Kidney (tissue), 14 donors: ENCODE results near the gene CCDC30. TPM values are rescaled to one million over a fixed set of nuclear protein-coding genes. Genes with fewer than 3 reads are reported as not detected.

Experiments used
- DNase-seq, 5 donors: peaks; one replicate each; pipeline ENCODE4 v3.0.0-alpha.2; 2013 to 2020
- FAIRE-seq: peaks from 2 replicates; lab custom pipeline; 2012; peaks lifted over from hg19 to GRCh38; lab: Jason Lieb, UNC
- H3K27ac ChIP-seq, 2 donors: one replicate each; pipeline ENCODE4 v1.7.0; 2013; ENCODE audit warnings: low read depth in 2 of 2, low read length in 2 of 2, inconsistent platforms in 1 of 2
- H3K27me3 ChIP-seq: one replicate; pipeline ENCODE4 v1.7.1; 2013; ENCODE audit warnings: low read length, inconsistent platforms; ENCODE audit not compliant: control insufficient read depth, insufficient read depth
- H3K36me3 ChIP-seq, 3 donors: one replicate each; pipeline versions ENCODE4 v1.7.0 to v1.7.1; 2013; ENCODE audit warnings: low read length in 3 of 3, control low read depth in 1 of 3, inconsistent platforms in 1 of 3; ENCODE audit not compliant: insufficient read depth in 3 of 3, control insufficient read depth in 2 of 3
- H3K4me1 ChIP-seq, 3 donors: one replicate each; pipeline versions ENCODE4 v1.7.0 to v1.7.1; 2013; ENCODE audit warnings: low read length in 3 of 3, inconsistent platforms in 1 of 3, low read depth in 1 of 3; ENCODE audit not compliant: control insufficient read depth in 2 of 3, insufficient read depth in 2 of 3
- H3K4me3 ChIP-seq, 3 donors: one replicate each; pipeline versions ENCODE4 v1.7.0 to v1.8.1; 2013; ENCODE audit warnings: low read length in 3 of 3, control low read depth in 1 of 3, inconsistent platforms in 1 of 3
- H3K9ac ChIP-seq, 3 donors: one replicate each; pipeline versions ENCODE4 v1.7.0 to v1.7.1; 2013; ENCODE audit warnings: low read length in 3 of 3, control low read depth in 1 of 3, inconsistent platforms in 1 of 3
- H3K9me3 ChIP-seq, 3 donors: one replicate each; pipeline versions ENCODE4 v1.7.0 to v1.7.1; 2013; ENCODE audit warnings: low read length in 3 of 3, control low read depth in 1 of 3, inconsistent platforms in 1 of 3; ENCODE audit not compliant: control insufficient read depth in 2 of 3, insufficient read depth in 1 of 3
- intact Hi-C: fragments of 100-400 bp; cut with DNase I; formaldehyde crosslinking; loops from one replicate; pipeline ENCODE4 v1.11.1; 2022
- polyA plus RNA-seq: library from polyadenylated mRNA; stranded (reverse); fragments of 350-450 nt; fragmentation: Illumina TruSeq; extraction: RNeasy Lipid Tissue Mini Kit (QIAGEN cat#74804); gene quantifications from one replicate; pipeline ENCODE4 v1.2.3, GENCODE V29; 2014; ENCODE audit warnings: low read depth, low replicate concordance; ENCODE audit not compliant: insufficient read depth
- total RNA-seq: library from RNA; stranded (reverse); fragmentation: NEBNext Ultra II Directional; extraction: Animal tissue kit (Norgen Biotek cat#: 25700); gene quantifications from one replicate; pipeline ENCODE4 v1.2.1, GENCODE V29; 2021
- TF ChIP-seq, protein P1 (sequence below): IDR thresholded peaks from 3 replicates; pipeline ENCODE4 v1.5.1; 2012; ENCODE audit warnings: mild to moderate bottlenecking, moderate library complexity, borderline replicate concordance; ENCODE audit not compliant: insufficient read depth; ENCODE audit errors: extremely low read depth
- donor health status: control.
- donor health status: control.
- donor health status: control.
- donor health status: control.
- donor health status: control.
- donor health status: DM: yes; HTN: yes; CAD: no.
- donor health status: Normal renal cell carcinoma (clear cell type).

The CCDC30 gene
- total and polyA plus RNA-seq, 2 donors from 2014 or later = 4.9 to 18.0 TPM

DNA sequence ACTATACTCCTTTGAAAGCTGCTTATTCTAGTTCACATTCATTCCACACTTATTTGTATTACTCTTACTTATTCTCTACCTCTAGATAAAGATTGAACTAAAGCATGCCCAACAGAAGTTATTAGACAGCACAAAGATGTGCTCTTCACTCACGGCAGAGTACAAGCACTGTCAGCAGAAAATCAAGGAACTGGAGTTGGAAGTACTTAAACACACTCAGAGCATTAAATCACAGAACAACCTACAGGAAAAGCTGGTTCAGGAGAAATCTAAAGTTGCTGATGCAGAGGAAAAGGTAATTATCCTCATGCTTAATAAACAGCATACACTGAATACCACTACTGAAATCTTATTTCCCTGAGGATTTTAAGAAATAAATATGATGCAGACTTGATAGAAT is 113.8 kb downstream of the CCDC30 start:
- Histone ChIP-seq H3K27ac (no peak overlapping the region), H3K4me1 (no peaks in the 10 kb centered on the region), H3K4me3 (no peak overlapping the region), H3K27me3 (no peaks in the 10 kb centered on the region), H3K9ac (no peak overlapping the region), H3K36me3 (peaks cover 0 to 3% (median 0%) of the 10 kb centered on the region in 3 donors), H3K9me3 (no peaks in the 10 kb centered on the region)
- intact Hi-C loops = no loop called here
- DNase-seq (no peak), FAIRE-seq (no peak)
- TF ChIP-seq, protein P1, sequence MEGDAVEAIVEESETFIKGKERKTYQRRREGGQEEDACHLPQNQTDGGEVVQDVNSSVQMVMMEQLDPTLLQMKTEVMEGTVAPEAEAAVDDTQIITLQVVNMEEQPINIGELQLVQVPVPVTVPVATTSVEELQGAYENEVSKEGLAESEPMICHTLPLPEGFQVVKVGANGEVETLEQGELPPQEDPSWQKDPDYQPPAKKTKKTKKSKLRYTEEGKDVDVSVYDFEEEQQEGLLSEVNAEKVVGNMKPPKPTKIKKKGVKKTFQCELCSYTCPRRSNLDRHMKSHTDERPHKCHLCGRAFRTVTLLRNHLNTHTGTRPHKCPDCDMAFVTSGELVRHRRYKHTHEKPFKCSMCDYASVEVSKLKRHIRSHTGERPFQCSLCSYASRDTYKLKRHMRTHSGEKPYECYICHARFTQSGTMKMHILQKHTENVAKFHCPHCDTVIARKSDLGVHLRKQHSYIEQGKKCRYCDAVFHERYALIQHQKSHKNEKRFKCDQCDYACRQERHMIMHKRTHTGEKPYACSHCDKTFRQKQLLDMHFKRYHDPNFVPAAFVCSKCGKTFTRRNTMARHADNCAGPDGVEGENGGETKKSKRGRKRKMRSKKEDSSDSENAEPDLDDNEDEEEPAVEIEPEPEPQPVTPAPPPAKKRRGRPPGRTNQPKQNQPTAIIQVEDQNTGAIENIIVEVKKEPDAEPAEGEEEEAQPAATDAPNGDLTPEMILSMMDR = no peak

DNA sequence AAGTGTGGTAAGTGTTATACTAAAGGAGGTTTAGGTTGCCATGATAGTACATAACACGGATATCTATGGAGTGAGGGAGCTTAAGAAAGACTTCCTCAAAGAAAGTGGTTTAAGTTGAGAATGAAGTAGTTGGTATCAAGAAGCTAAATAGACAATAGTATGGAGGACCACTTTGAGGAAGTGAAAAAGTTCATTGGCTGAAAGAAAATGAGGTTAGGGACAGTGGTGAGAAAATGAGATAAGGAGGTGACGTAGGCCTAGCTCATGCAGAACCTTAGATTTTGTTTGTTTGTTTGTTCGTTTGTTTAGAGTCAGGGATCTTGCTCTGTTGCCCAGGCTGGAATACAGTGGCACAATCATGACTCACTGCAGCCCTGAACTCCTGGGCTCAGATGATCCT is 122.9 kb downstream of the CCDC30 start:
- H3K4me1 ChIP-seq = no peaks in the 10 kb centered on the region
- H3K4me3 ChIP-seq = no peak overlapping the region
- no peaks in the 10 kb centered on the region for H3K9me3 ChIP-seq
- no peak overlapping the region for H3K9ac ChIP-seq
- FAIRE-seq (no peak), DNase-seq (no peak)
- H3K27me3 ChIP-seq = no peaks in the 10 kb centered on the region
- TF ChIP-seq, protein P1 = no peak
- intact Hi-C loops = loop anchor here (10.0 kb wide), 1 partner anchor 159 kb away; the partner anchor contains the start of gene CLDN19
- H3K27ac ChIP-seq = no peak overlapping the region
- peaks cover 0 to 10% (median 0%) of the 10 kb centered on the region in 3 donors for H3K36me3 ChIP-seq

DNA sequence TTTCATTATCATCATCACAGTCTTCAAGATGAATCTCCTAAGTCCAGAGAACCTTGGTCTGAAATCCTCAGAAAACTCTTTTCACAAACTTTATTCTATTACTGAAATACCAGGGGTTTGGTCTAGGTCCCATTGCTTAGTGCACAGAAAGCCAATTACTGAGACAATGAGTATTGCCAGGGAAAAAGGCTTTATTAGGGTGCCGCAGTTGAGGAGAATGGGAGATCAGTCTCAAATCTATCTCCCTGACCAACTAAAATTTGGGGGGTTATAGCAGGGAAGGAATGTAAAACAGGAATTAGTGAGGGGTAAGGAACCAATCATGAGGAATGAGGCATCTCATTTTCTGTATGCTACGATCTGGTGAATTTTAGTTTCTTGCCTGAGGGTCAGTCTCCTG is 124.7 kb downstream of the CCDC30 start:
- Histone ChIP-seq H3K27ac (no peak overlapping the region), H3K9me3 (no peaks in the 10 kb centered on the region), H3K4me1 (no peaks in the 10 kb centered on the region), H3K36me3 (peaks cover 0 to 7% (median 0%) of the 10 kb centered on the region in 3 donors), H3K4me3 (no peak overlapping the region), H3K27me3 (no peaks in the 10 kb centered on the region), H3K9ac (no peak overlapping the region)
- FAIRE-seq = no peak
- TF ChIP-seq, protein P1 = no peak
- intact Hi-C loops = loop anchor here (10.0 kb wide), 1 partner anchor 157 kb away; the partner anchor contains the start of gene CLDN19
- DNase-seq = no peak

DNA sequence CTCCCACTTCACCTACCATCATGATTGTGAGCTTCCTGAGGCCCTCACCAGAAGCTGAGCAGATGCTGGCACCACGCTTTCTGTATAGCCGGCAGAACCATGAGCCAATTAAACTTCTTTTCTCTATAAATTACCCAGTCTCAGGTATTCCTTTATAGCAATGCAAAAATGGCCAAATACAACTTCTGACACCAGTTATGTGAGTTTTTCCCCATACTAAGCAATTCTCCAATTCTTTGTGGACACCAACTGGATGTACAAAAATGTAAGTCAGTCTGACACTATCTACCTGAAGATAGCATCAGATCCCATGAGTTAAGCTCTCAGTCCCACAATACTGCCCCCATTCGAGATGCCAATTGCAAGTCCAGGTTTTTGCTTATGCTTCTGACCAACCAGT is 129.7 kb downstream of the CCDC30 start:
- peaks cover 0 to 2% (median 0%) of the 10 kb centered on the region in 3 donors for H3K36me3 ChIP-seq
- no peak for DNase-seq
- H3K4me3 ChIP-seq = no peak overlapping the region
- no peak overlapping the region for H3K27ac ChIP-seq
- TF ChIP-seq, protein P1 = no peak
- FAIRE-seq = no peak
- H3K9ac ChIP-seq = no peak overlapping the region
- H3K4me1 ChIP-seq = no peaks in the 10 kb centered on the region
- intact Hi-C loops = no loop called here
- no peaks in the 10 kb centered on the region for H3K9me3 ChIP-seq
- H3K27me3 ChIP-seq = no peaks in the 10 kb centered on the region
